Sigmoid colon (tissue), 7 donors: ENCODE data around the gene DNER. TPM values are rescaled to one million over a fixed set of nuclear protein-coding genes. Genes with fewer than 3 reads are reported as not detected.
A peak's percentile ranks its signal among the peaks of the same experiment; 100 is the strongest.

Experiments
- DNase-seq: peaks from one replicate; pipeline ENCODE4 v3.0.0-alpha.2; 2019
- H3K27ac ChIP-seq, 4 donors: fragments of 200-600 bp; sonication (generic); one replicate each; pipeline ENCODE4 v1.5.1; 2016 to 2019; ENCODE audit warnings: mild to moderate bottlenecking in 1 of 4
- H3K27me3 ChIP-seq, 3 donors: fragments of 200-600 bp; sonication (generic); one replicate each; pipeline ENCODE4 v1.5.1; 2019; ENCODE audit warnings: mild to moderate bottlenecking in 1 of 3
- H3K36me3 ChIP-seq, 4 donors: fragments of 200-600 bp; sonication (generic); one replicate each; pipeline ENCODE4 v1.5.1; 2016 to 2019
- H3K4me1 ChIP-seq, 4 donors: fragments of 200-600 bp; sonication (generic); one replicate each; pipeline ENCODE4 v1.5.1; 2017 to 2019
- H3K4me3 ChIP-seq, 4 donors: fragments of 200-600 bp; sonication (generic); one replicate each; pipeline ENCODE4 v1.5.1; 2017 to 2019; ENCODE audit warnings: mild to moderate bottlenecking in 2 of 4, moderate library complexity in 1 of 4
- H3K9me3 ChIP-seq, 4 donors: fragments of 200-600 bp in 3 of 4; sonication (generic) in 3 of 4; one replicate each; pipeline versions ENCODE4 v1.5.1 to v1.6.1; 2013 to 2019
- CTCF ChIP-seq, 4 experiments: fragments of 450-650 bp in 3 of 4; fragments of 200-600 bp in 1 of 4; IDR thresholded peaks; one replicate each; pipeline ENCODE4 v1.5.1; 2016 to 2019; ENCODE audit warnings: antibody characterized with exemption in 4 of 4, mild to moderate bottlenecking in 3 of 4, moderate library complexity in 2 of 4
- EP300 ChIP-seq, 4 donors: sonication (generic); formaldehyde crosslinking; IDR thresholded peaks; one replicate each; pipeline ENCODE4 v1.6.1; 2017; ENCODE audit warnings: antibody characterized with exemption in 4 of 4
- POLR2A ChIP-seq, 2 donors: fragments of 450-650 bp; IDR thresholded peaks; one replicate each; pipeline ENCODE4 v1.6.1; 2016; ENCODE audit warnings: antibody characterized with exemption in 2 of 2, mild to moderate bottlenecking in 2 of 2, moderate library complexity in 2 of 2
- POLR2AphosphoS5 ChIP-seq, 4 donors: sonication (generic); formaldehyde crosslinking; IDR thresholded peaks; one replicate each; pipeline ENCODE4 v1.6.1; 2017; ENCODE audit warnings: antibody characterized with exemption in 4 of 4
- WGBS, 2 donors: extraction: QIAGEN DNeasy Blood & Tissue Kit; methylation state at CpG; one replicate each; pipeline ENCODE4 v1.1.7; 2013; 5-methylcytosine and 5-hydroxymethylcytosine counted together
- intact Hi-C: fragments of 100-400 bp; cut with DNase I; formaldehyde crosslinking; loops from one replicate; pipeline ENCODE4 v1.15.1; 2023
- polyA plus RNA-seq, 3 donors: library from polyadenylated mRNA; stranded (reverse); fragments of 200-250 nt; gene quantifications; one replicate each; pipeline ENCODE4 v1.2.3, GENCODE V29; 2013
- total RNA-seq, 4 donors: library from RNA; depleted of rRNA; stranded (reverse); fragments of >200 nt; gene quantifications; one replicate each; pipeline ENCODE4 v1.1.0, GENCODE V29; 2016
- donor health status: healthy with polysubstance abuse.
- donor health status: Bipolar disorder and iron deficiency.
- donor health status: healthy.

The DNER gene
- total and polyA plus RNA-seq, 7 donors: 2.7 to 17.7 (median 9.9) TPM; not detected in 1

- Histone ChIP-seq H3K4me1 (peaks cover 0 to 37% (median 27%) of the 10 kb centered on the region in 4 donors), H3K4me3 (no peak overlapping the region), H3K27me3 (no peaks in the 10 kb centered on the region), H3K9me3 (no peaks in the 10 kb centered on the region), H3K27ac (peak overlapping the region in 3 of 4 donors; percentile 73 to 86 (median 80)), H3K36me3 (no peaks in the 10 kb centered on the region)
- WGBS, 2 donors: 45 to 74% methylated on average over 3 of the region's 3 CpGs
- intact Hi-C loops: no loop called here
- no peak for DNase-seq
- TF ChIP-seq POLR2AphosphoS5 (IDR thresholded peaks at IDR 0.05) (no peak), POLR2A (IDR thresholded peaks at IDR 0.05) (no peak), CTCF (IDR thresholded peaks at IDR 0.05) (no peak), EP300 (IDR thresholded peaks at IDR 0.05) (no peak)
Observed at GRCh38 chr2:229443141-229443540, 271.2 kb downstream of the DNER start.

- no peaks in the 10 kb centered on the region for H3K36me3 ChIP-seq
- 85 to 88% methylated on average over 6 of the region's 6 CpGs for WGBS, 2 donors
- intact Hi-C loops: no loop called here
- H3K9me3 ChIP-seq: no peaks in the 10 kb centered on the region
- no peak overlapping the region for H3K27ac ChIP-seq
- TF ChIP-seq POLR2A (IDR thresholded peaks at IDR 0.05) (no peak), CTCF (IDR thresholded peaks at IDR 0.05) (no peak), EP300 (IDR thresholded peaks at IDR 0.05) (no peak), POLR2AphosphoS5 (IDR thresholded peaks at IDR 0.05) (no peak)
- no peak overlapping the region for H3K4me3 ChIP-seq
- no peak for DNase-seq
- H3K27me3 ChIP-seq: no peaks in the 10 kb centered on the region
- H3K4me1 ChIP-seq: peaks cover 0 to 1% (median under 1%) of the 10 kb centered on the region in 4 donors
Observed at GRCh38 chr2:229438430-229439159, 275.8 kb downstream of the DNER start.

GRCh38 chr2:229437467-229437866, 276.9 kb downstream of the DNER start:
- TF ChIP-seq POLR2AphosphoS5 (IDR thresholded peaks at IDR 0.05) (no peak), CTCF (IDR thresholded peaks at IDR 0.05) (no peak), EP300 (IDR thresholded peaks at IDR 0.05) (no peak), POLR2A (IDR thresholded peaks at IDR 0.05) (no peak)
- Histone ChIP-seq H3K4me1 (no peaks in the 10 kb centered on the region), H3K36me3 (no peaks in the 10 kb centered on the region), H3K27ac (no peak overlapping the region), H3K27me3 (no peaks in the 10 kb centered on the region), H3K9me3 (no peaks in the 10 kb centered on the region), H3K4me3 (no peak overlapping the region)
- no peak for DNase-seq
- intact Hi-C loops: no loop called here
- WGBS, 2 donors: 91 to 97% methylated on average over 2 of the region's 2 CpGs

- Histone ChIP-seq H3K27me3 (no peaks in the 10 kb centered on the region), H3K27ac (no peak overlapping the region), H3K4me3 (no peak overlapping the region), H3K9me3 (no peaks in the 10 kb centered on the region), H3K36me3 (no peaks in the 10 kb centered on the region), H3K4me1 (peaks cover 0 to 4% (median 0%) of the 10 kb centered on the region in 4 donors)
- WGBS, 2 donors: 58 to 82% methylated on average over 2 of the region's 2 CpGs
- DNase-seq: no peak
- TF ChIP-seq POLR2A (IDR thresholded peaks at IDR 0.05): no peak
- TF ChIP-seq POLR2AphosphoS5 (IDR thresholded peaks at IDR 0.05): no peak
- TF ChIP-seq CTCF (IDR thresholded peaks at IDR 0.05): no peak
- no peak for TF ChIP-seq EP300 (IDR thresholded peaks at IDR 0.05)
- intact Hi-C loops: no loop called here
Observed at GRCh38 chr2:229434187-229434586, 280.2 kb downstream of the DNER start.
